Measurements from ENCODE around the gene GLS.
A peak's percentile ranks its signal among the peaks of the same experiment; 100 is the strongest.
"Not testable (repeated sequence)": the region's sequence is repeated elsewhere in the genome, so short reads cannot be mapped to it uniquely, and the experiment has no call there.

GLS gene

DNA sequence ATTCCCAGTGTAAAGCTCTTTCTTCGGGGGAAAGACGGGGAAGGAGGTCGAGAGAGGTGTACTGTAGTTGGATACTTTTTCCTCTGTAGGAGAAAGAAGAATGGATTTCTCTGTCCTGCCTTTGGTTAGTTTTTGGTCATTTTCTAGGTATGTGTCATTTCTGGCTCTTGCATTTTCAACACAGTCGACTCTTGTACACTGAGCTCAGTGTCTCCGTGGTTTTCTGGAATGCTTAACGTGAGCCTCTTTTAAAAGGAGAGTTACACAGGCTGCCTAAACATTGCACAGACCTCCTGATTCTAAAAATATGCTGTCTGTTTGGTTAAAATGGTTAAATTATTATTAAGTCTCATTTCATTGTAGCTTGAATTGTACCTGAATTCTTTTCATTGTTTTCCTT lies 21.8 kb upstream of the GLS start:
- no peak for DNase-seq

DNA sequence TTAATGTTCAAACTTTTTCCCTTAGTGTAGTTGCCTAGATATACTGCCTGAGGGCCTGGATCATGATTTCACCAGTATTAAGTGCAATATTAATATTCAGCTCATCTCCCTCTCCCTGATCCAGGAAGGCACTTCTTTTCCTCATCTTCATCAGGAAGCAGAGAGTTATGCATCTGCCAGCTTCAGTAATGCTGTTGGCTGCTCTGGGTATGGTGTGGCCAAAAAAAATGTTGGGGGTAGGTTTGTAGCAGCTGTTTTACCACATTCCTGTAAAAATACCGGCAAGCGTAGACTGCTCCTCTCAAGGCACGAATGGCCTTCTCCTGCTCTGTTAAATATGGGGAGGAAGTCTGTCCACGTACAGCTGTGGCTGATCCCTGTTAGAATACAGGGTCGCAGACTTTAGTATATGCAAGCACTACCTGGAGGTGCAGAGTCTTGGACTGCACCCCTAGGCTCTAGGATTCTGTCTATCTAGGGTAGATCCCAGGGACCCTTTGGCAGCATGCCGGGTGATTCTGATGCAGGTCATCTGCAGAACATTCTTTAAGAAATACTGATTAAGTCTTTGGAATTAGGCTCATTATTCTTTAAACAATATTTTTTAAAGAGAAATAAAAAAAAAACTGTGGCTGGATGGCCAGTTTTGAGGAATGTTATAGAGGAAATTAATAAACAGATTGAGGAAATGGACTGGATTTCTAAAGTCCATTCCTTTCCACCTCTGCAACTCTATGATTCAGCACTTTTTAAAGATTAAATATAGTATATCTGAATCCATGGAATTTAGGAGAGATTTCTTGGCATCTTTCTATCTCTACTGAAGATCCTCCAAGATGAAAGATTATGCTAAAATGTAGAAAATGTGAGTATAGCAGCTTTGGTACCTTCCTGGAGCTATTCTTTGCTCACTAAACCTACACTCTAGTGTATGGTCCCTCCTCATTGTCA lies 21.0 kb upstream of the GLS start:
- no peak for DNase-seq

DNA sequence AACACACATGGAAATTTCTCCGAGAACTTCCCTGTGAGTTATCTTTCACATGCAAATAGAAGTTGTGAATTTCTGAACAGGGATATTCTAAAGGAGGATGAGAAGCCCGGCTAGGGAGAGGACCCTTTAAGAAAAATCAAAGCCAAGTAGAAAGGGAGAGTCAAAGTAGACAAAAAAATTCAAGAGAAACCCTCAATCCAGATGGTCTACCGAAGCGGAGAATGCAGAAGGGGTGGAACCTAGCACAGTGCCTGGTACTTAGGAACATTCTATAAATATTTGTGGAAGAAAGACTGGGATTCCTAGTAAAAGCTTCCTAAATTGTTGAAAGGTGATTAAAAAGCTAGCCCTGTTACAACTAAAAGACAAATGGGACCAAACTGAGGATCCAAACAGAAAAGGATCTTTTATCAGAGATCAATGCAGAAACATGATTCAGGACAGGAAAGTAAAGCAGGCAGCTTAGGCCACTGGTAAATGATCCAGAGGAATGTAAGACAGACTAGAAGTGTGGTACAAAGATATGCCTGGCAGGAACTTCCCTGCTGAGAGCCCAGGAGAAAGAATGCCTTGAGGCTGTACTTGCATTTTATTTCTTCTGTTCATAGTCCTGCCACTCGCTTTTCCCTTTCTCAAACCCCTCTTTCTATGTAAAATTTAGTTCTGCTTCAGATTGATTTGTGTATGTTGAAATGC lies 19.5 kb upstream of the GLS start:
- no peak for DNase-seq

DNA sequence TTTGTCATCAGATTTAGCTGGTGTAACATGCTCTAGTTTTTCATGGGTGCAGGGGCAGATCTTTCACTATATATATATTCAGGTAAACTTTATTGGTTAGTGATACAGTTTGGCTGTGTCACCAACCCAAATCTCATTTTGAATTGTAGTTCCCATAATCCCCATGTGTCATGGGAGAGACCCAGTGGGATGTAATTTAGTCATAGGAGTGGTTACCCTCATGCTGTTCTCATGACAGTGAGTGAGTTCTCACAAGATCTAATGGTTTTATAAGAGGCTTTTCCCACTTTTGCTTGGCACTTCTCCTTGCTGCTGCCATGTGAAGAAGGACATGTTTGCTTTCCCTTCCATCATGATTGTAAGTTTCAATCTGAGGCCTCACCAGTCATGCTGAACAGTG lies 18.5 kb upstream of the GLS start:
- DNase-seq: not testable (repeated sequence)

DNA sequence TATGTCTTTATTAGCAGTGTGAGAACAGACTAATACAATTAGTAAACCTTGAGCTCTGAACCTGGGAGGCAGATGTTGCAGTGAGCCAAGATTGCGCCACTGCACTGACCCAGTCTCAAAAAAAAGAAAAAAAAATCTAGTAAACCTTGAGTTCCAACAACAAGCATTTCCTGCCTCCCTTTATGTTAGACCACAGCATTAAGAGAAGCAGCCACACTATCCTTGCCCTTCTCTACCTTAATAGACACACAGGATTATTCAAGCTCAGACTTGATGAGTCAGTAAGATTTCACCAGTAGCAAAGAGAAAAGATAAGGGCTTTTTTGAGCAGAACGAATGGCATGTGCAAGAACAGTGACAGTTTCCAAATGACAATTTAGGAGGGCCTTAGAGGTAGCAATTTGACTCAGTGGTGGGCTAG lies 18.0 kb upstream of the GLS start:
- DNase-seq: no peak

DNA sequence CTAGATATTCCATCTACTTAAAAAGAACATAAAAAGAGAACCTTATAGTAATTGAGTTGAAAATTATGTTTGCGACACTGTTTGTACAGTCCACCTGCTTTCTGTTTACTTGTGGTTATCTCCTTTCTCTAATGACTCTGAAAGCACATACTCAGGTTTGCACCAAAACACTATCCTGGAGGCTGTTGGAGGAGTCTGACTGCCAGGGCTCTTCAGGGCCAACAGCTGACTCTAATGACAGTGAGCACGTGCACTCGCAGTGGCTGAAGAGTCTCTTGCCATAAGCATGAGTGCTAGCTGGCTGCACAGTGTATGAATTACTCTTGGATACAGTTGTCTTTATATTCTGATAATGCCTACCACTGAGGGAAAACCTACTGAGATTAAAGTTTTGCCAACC lies 16.7 kb upstream of the GLS start:
- DNase-seq: no peak

DNA sequence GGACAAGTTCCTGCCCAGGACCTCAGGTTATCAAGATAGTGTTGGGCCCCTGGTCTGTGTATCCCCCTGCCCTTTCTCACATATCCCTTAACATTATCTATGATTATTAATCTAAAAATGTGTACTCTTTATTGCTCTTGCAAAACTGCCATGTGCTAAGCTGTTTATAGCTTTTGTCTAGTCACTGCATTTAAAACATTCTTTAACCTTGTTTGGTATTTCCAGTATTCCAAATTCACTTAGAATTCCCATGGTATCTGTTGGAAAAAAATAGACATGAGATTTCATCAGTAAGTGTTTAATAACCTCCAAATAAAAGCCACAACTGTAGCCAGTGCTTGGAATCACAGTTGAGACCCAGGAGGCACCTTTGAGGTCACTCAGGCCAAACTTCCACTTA lies 16.2 kb upstream of the GLS start:
- no peak for DNase-seq

DNA sequence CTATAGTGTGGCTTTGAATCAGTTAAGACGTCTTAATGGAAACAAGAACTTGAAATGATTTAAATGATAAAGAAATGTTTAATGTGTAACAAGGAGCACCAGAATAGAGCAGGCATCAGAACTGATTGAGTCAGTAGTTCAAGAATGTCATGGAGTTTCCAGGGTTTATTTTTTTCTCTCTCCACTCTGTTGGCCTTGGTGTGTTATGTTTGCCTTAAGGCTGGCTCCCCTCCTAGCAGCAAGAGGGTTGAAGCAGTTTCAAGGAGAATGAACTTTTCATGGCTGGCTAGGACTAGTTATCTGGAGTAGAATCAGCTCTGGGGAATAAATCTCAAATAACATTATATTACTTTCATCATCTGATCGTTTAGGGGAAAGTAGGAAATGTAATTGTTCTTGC lies 13.4 kb upstream of the GLS start:
- DNase-seq: no peak

DNA sequence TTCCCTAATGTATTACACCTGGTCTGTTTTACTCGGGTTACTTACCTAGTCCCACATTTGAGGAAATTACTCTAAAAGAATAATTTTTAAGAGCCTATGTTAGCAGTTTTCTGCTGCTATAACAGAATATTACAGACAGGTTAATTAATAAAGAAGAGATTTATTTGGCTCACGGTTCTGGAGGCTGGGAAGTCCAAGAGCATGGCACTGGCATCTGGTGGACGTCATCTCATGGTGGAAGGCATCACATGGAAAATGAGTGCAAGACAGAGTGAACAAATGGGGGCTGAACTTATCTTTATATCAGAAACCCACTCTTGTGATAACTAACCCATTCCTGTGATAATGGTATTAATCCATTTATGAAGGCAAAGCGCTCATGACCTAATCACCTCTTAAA lies 12.8 kb upstream of the GLS start:
- no peak for DNase-seq

DNA sequence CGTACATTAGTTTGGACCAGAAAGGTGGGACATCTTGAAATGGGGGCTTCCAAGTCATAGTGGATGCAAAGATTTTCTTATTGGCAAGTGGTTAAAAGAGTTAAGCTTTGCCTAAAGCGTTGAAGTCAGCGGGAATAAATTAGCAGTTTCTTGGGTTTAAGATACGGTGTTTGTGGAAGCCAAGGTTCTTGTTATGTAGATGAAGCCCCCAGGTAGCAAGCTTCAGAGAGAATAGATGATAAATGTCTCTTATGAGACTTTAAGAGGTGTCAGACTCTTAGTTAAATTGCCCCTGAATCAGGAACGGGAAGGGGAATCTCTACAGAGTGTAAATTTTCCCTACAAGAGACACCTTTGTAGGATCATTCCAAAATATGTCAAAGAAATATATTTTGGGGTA lies 10.9 kb upstream of the GLS start:
- DNase-seq: no peak

DNA sequence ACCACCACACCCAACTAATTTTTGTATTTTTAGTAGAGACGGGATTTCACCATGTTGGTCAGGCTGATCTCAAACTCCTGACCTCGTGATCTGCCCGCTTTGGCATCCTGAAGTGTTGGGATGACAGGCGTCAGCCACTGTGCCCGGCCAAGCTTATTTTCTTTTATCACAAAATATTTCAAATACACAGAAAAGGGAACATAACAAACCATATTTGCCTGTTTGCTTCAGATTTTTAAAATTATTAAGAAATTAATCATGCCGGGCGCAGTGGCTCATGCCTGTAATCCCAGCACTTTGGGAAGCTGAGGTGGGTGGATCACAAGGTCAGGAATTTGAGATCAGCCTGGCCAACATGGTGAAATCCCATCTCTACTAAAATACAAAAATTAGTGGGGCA lies 7.2 kb upstream of the GLS start:
- not testable (repeated sequence) for DNase-seq

DNA sequence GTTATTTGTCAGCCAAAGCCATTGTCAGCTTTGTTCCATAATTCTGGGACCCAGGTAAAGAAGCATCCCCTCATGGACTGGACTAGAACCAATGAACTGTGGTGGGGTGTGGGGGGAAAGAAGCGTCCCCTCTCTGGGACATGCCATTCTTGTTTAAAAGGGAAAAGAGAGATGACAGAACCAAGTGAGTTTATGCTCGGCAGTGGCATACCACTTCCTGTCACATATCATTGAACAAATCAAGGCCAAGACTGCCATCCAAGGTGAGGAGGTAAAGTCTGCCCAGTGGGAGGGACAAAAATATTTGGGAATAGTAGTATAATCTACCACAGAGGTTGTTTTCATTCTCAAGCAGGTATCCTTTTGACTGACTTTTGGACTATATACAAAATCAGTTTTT lies 4.7 kb upstream of the GLS start:
- no peak for DNase-seq

DNA sequence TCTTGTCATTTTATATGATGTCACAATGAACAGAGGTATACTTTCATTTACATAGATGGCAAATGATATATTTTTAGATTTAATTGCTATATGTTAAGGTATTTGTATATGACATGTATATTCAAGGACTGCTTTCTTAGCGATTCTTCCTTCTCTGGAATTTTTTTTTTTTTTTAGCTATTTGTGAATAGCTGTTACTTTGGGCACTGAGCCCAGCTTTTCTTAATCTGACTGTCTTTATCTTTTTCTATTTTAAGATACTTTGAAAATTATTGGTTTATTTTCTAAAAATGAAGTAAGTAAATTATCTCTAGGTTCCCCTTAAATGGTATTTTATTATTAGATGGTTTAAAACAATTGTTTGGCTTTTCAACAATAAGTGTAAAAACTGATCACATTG lies 4.0 kb upstream of the GLS start:
- no peak for DNase-seq

DNA sequence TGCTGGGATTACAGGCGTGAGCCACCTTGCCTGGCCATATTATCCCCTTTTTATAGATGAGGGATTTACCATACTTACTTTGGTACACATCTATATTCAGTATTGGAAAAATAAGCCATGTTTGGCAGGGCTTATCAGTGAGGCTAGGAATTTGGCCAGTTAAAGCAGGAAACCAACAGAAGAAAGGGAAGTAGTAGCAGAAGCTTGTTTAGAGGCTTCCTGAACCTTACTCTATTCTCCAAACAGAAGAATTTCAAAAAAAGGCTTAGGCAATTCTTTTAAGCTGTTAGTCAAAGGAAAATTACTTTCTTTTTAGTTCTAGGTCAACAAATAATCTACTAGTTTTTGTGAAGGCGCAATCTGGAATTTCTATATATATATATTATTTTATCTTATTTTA lies 3.2 kb upstream of the GLS start:
- no peak for DNase-seq

DNA sequence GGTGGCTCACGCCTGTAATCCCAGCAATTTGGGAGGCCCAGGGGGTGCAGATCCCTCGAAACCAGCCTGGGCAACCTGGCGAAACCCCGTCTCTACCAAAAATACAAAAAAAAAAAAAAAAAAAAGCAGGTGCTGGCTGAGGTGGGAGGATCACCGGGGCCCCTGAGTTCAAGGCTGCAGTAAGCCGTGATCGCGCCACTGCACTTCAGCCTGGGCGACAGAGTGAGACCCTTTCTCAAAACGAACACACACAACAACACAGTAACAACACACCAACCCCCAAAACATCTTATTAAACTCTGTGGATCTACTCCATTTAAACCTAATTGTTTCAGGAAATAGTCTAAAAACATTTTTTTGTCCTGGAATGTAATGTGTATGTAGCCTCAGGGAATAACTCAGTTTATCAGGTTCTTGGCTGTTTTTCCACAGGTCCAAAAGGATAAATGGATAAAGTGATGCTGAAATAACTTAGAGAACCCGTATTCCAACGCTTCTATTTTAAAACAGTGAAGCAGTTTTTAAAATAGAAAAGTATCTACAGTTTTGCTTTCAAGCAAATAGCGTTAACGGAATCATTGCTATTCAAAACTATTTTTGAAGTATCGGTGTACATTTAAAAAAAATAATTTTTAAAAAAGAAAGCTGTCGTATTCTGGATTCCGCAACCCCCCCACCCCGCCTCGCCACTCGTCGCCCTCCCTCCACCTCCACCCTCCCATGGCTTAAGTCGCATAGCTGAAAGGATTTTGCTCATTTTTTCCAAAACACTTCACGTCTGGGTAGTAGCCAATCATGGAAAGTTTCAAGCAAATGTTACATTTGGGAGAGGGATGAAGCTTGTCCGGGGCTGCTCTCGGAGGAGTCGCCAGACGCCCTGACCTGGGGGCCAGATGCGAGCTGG lies 895 bp upstream of the GLS start:
- peak; percentile 6 for DNase-seq

DNA sequence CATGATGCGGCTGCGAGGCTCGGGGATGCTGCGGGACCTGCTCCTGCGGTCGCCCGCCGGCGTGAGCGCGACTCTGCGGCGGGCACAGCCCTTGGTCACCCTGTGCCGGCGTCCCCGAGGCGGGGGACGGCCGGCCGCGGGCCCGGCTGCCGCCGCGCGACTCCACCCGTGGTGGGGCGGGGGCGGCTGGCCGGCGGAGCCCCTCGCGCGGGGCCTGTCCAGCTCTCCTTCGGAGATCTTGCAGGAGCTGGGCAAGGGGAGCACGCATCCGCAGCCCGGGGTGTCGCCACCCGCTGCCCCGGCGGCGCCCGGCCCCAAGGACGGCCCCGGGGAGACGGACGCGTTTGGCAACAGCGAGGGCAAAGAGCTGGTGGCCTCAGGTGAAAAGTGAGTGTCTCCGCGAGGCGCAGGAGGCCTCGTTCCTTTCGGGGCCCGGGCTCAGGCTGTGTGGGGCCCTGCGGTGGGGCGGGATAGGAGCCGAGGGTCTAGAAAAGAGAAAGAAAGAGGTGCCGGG lies 520 bp downstream of the GLS start:
- no peak for DNase-seq

DNA sequence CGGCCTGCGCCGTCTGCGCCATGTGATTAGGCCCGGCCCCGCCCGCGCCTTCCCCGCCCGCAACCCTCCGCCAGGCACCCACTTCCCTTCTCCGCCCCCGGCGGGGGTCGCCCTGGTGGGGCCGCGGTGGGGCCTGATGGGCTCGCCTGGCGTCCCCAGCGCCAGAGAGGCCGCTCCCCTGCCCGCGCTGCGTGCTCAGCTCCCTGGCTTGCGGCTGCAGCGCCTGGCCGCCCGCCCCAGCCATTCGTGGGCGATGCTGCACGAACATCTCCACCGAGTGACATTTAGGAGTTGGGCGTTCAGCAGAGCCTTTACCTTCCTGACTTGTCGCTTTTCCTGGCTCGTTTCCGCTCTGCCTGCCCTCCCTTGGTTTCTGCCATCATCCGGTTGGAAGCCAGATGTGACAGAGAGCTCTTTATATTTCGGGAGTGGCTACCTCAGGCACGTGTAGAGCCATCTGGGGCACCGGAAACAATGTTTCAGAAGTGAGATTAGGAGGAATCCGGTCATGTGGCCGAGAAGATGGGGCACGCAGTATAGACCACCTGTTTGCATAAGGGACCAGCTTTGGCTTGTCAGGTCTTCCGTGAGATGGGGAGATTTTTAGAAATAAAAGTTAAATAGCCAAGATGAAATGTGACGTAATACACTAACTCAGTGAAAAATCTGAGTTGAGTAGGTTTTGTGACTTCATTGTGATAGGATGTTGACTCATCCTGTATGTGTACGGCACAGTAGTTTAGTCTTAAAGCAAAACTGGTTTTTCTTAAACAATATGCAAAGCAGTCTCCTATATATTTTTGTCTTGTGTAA lies 1.2 kb downstream of the GLS start:
- DNase-seq: peak; percentile 8

DNA sequence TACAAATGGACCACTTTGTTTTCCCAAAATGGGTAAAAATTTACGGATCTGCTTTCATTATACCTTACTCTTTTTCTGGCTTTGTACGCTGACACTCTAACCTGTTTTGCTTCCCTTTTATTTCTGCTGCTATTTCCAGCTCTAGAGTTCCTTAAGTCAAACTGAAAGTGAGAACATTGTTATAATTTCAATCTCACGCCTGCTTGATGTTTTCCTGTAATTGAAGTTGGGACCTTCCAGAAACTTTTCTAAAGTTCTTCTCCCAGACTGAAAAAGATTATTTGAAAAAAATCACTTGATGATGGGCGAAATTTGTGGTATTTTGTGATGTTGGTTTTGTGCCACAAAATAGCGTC lies 1.8 kb downstream of the GLS start:
- DNase-seq: no peak

DNA sequence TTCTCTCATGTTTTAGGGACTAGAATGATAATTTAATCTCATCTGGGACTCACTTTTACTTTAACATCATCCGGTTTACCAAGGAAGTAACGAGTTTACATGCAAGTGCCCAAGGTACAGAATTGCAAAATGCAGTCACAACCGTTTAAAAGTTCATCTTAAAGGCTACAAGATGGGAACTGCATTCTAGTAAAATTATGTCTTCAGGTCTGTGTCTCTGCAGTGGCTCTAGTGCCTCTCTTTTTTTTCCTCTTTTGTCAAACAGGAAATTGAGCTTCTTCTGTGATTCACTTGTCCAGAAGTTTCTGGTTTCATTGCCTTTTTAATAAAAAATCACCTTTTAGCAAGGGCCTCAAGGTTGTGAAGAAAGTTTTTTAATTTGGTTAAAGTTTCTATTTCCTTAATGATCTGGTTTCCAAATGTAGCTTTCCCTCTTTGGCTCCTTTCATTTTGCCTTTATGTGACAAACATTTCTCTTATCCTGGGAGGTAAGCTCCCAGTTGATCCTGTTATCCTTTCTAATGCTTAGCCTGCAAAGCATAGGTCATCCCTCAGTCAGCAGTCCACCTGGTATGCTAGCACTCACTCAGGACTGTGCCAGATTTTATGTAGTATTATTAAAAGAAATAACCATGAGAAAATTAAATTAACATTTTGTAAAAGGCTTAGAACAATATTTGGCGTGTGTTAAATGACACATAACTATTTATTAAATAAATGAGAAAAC lies 2.4 kb downstream of the GLS start:
- DNase-seq: no peak

DNA sequence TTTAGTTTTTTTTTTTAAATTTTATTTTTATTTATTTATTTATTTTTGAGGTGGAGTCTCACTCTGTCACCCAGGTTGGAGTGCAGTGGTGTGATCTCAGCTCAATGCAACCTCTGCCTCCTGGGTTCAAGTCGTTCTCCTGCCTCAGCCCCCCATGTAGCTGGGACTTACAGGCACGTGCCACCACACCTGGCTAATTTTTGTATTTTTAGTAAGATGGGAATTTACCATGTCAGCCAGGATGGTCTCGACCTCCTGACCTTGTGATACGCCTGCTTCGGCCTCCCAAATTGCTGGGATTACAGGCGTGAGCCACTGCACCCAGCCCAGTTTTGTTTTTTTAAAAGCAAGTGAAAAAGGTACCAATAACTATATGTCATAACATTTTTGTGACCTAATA lies 5.2 kb downstream of the GLS start:
- not testable (repeated sequence) for DNase-seq

DNA sequence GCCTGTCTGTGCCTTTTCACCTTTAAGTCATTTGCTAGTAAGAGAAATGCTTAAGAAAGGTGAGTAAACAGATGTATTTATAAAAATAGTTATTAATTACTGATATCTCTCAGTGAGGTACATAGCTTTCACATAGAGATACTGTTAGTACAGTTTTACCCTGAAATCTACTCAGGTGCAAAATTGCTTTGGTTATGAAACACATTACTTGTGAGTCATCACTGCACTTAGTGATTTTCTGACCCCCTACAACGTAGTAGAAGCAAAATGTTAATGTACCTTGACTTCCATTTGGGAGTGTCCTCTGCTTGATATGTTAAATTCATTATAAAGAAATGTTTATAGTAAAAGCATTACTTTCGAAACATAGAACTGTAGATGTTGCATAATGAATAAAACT lies 6.5 kb downstream of the GLS start:
- no peak for DNase-seq

DNA sequence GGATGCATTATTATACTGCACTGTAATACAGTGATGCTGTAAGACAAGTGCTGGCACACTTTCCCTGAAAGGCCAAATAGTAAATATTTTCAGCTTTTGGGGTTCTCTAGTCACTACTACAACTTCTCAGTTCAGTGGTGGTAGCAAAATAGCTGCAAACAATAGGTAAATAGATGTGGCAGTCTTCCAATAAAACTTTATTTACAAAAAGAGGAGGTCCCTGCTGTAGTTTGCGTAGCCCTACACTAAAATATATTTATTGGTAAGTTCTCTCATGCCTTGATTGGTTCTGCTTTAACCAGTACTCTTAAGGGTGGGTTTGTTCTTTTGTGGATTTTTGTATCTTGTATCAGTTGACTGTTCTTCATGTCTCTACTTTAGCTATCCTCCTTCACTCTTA lies 7.8 kb downstream of the GLS start:
- no peak for DNase-seq

All from NCI-H1048 (cell line).